MM.1S (cell line): ENCODE data around the gene TMEM209.
"Not testable (repeated sequence)": the region's sequence is repeated elsewhere in the genome, so short reads cannot be mapped to it uniquely, and the experiment has no call there.

Experiments
- DNase-seq: peaks from one replicate; pipeline ENCODE4 v3.0.0-alpha.2; 2015
- H2AFZ ChIP-seq: fragments of 300-600 bp; sonication (generic); 2 replicates; pipeline ENCODE4 v1.6.0; 2016; ENCODE audit warnings: antibody characterized with exemption, low read length
- H3F3A ChIP-seq: fragments of 300-600 bp; sonication (generic); 2 replicates; pipeline ENCODE4 v1.6.1; 2016; ENCODE audit warnings: mild to moderate bottlenecking, antibody characterized with exemption, low read length, moderate library complexity, mixed read lengths; ENCODE audit not compliant: insufficient read depth
- H3K27ac ChIP-seq: fragments of 300-600 bp; sonication (generic); 2 replicates; pipeline ENCODE4 v1.5.1; 2016; ENCODE audit warnings: mild to moderate bottlenecking, low read length
- H3K27me3 ChIP-seq: fragments of 300-600 bp; sonication (generic); replicated peaks from 2 replicates; pipeline ENCODE4 v1.6.0; 2016; ENCODE audit warnings: low read length; ENCODE audit not compliant: insufficient read depth
- H3K36me3 ChIP-seq: fragments of 300-600 bp; sonication (generic); replicated peaks from 2 replicates; pipeline ENCODE4 v1.6.1; 2016; ENCODE audit warnings: mild to moderate bottlenecking, low read length, mixed read lengths; ENCODE audit not compliant: insufficient read depth
- H3K4me1 ChIP-seq: fragments of 300-600 bp; sonication (generic); 2 replicates; pipeline ENCODE4 v1.6.1; 2016; ENCODE audit warnings: low read length, mixed read lengths
- H3K4me2 ChIP-seq: fragments of 300-600 bp; sonication (generic); 2 replicates; pipeline ENCODE4 v1.6.0; 2016; ENCODE audit warnings: low read depth, low read length
- H3K4me3 ChIP-seq: fragments of 300-600 bp; sonication (generic); 2 replicates; pipeline ENCODE4 v1.5.1; 2016; ENCODE audit warnings: low read length, mixed read lengths
- H3K79me2 ChIP-seq: fragments of 300-600 bp; sonication (generic); 2 replicates; pipeline ENCODE4 v1.6.1; 2016; ENCODE audit warnings: mixed run types, low read length, mixed read lengths
- H3K9ac ChIP-seq: fragments of 300-600 bp; sonication (generic); 2 replicates; pipeline ENCODE4 v1.6.1; 2016; ENCODE audit warnings: low read length, mixed read lengths
- H3K9me2 ChIP-seq: fragments of 300-600 bp; sonication (generic); replicated peaks from 2 replicates; pipeline ENCODE4 v1.6.1; 2016; ENCODE audit warnings: mild to moderate bottlenecking, low read length, mixed read lengths; ENCODE audit not compliant: insufficient read depth
- H3K9me3 ChIP-seq: fragments of 300-600 bp; sonication (generic); replicated peaks from 2 replicates; pipeline ENCODE4 v1.6.1; 2016; ENCODE audit warnings: mild to moderate bottlenecking, low read length, mixed read lengths; ENCODE audit not compliant: insufficient read depth
- H4K20me1 ChIP-seq: fragments of 300-600 bp; sonication (generic); 2 replicates; pipeline ENCODE4 v1.6.1; 2016; ENCODE audit warnings: mild to moderate bottlenecking, low read length, moderate library complexity, mixed read lengths; ENCODE audit not compliant: insufficient read depth
- EZH2 ChIP-seq: fragments of 300-600 bp; sonication (generic); optimal IDR thresholded peaks from 2 replicates; pipeline ENCODE3; 2017; ENCODE audit warnings: low read depth, mild to moderate bottlenecking, antibody characterized with exemption, low read length, mixed read lengths
- EZH2phosphoT487 ChIP-seq: fragments of 300-600 bp; sonication (generic); IDR thresholded peaks from 2 replicates; pipeline ENCODE4 v1.6.1; 2018; ENCODE audit warnings: antibody characterized with exemption, low read length
- TF ChIP-seq, protein P1 (sequence below): fragments of 300-600 bp; sonication (generic); IDR thresholded peaks from 2 replicates; pipeline ENCODE4 v1.5.1; 2016; ENCODE audit warnings: antibody characterized with exemption, low read length, mixed read lengths

Gene TMEM209

DNA sequence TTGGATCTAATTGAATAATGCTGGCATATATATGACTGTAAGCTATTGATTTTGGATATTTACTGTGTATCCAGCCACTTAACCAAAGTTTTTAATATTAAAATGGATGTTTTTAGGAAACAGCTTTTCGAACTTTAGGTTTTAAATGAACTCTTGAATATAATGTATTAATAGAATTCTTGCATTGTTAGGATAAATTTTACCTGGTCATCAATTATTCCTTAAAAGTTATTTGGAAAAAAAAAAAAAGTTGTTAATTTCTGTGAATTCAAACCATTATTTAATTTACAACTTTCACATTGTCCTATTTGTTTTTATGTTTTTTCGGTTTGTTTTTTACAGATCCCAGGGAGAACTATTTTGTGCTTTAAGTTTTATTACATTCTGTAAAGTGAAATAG, 9.8 kb downstream of the TMEM209 start:
- no peaks in the 10 kb centered on the region for H3K27me3 ChIP-seq
- no peaks in the 10 kb centered on the region for H3K4me1 ChIP-seq
- no peaks in the 10 kb centered on the region for H3F3A ChIP-seq
- H4K20me1 ChIP-seq: no peaks in the 10 kb centered on the region
- DNase-seq: no peak
- H3K36me3 ChIP-seq: peaks cover 13% of the 10 kb centered on the region; the same call in 1 of the 2 replicates
- TF ChIP-seq EZH2: no peak
- no peak overlapping the region for H3K4me2 ChIP-seq
- H3K4me3 ChIP-seq: no peak overlapping the region
- no peak overlapping the region for H3K27ac ChIP-seq
- H3K9ac ChIP-seq: no peak overlapping the region
- no peaks in the 10 kb centered on the region for H3K9me3 ChIP-seq
- H2AFZ ChIP-seq: no peak overlapping the region
- H3K79me2 ChIP-seq: no peaks in the 10 kb centered on the region; the same call in 1 of the 2 replicates
- H3K9me2 ChIP-seq: no peaks in the 10 kb centered on the region

DNA sequence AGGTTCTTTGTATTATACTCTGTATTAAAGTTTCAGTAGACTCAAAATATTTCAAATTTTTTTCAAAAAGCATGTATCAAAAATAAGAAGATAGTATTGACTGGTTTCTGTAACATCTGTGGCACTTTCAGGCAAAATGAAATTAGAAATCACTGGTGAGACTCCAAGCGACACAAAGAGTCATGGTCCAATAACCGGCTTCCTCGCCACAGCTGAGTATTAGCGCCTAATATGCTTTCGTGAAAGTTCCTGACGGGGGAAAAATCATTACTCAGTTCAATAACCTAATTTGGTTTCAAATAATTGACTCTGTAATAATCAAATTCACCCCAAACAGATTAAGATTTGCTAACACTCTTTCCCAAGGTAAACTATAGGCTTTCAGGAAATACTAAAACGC, 13.4 kb downstream of the TMEM209 start:
- no peak overlapping the region for H3K27ac ChIP-seq
- no peaks in the 10 kb centered on the region for H3K4me1 ChIP-seq
- no peak overlapping the region for H3K9ac ChIP-seq
- H3K9me2 ChIP-seq: no peaks in the 10 kb centered on the region
- no peaks in the 10 kb centered on the region for H3K9me3 ChIP-seq
- no peaks in the 10 kb centered on the region for H4K20me1 ChIP-seq
- TF ChIP-seq EZH2phosphoT487: no peak
- no peak for TF ChIP-seq EZH2
- TF ChIP-seq, protein P1, sequence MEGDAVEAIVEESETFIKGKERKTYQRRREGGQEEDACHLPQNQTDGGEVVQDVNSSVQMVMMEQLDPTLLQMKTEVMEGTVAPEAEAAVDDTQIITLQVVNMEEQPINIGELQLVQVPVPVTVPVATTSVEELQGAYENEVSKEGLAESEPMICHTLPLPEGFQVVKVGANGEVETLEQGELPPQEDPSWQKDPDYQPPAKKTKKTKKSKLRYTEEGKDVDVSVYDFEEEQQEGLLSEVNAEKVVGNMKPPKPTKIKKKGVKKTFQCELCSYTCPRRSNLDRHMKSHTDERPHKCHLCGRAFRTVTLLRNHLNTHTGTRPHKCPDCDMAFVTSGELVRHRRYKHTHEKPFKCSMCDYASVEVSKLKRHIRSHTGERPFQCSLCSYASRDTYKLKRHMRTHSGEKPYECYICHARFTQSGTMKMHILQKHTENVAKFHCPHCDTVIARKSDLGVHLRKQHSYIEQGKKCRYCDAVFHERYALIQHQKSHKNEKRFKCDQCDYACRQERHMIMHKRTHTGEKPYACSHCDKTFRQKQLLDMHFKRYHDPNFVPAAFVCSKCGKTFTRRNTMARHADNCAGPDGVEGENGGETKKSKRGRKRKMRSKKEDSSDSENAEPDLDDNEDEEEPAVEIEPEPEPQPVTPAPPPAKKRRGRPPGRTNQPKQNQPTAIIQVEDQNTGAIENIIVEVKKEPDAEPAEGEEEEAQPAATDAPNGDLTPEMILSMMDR: no peak
- no peaks in the 10 kb centered on the region for H3K27me3 ChIP-seq
- DNase-seq: no peak
- no peak overlapping the region for H3K4me3 ChIP-seq
- no peaks in the 10 kb centered on the region for H3F3A ChIP-seq
- H3K36me3 ChIP-seq: peaks cover 13% of the 10 kb centered on the region; the same call in 1 of the 2 replicates
- peaks cover 5% of the 10 kb centered on the region; the same call in 1 of the 2 replicates for H3K79me2 ChIP-seq
- H3K4me2 ChIP-seq: no peak overlapping the region
- no peak overlapping the region for H2AFZ ChIP-seq

DNA sequence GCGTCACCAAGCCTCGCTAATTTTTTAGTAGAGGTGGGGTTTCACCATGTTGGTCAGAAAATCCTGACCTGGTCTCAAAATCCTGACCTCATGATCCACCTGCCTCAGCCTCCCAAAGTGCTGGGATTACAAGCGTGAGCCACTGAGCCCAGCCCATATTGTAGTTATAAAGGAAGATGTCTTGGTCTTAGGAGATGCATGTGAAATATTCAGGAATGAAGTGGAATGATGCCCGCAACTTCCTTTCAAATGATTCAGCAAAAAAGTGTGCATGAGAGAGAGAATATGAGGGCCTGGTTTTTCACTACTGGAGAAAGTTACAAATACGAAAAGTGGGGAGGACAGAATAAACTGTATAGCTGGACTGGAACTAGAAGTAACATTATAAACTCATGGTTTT, 15.9 kb downstream of the TMEM209 start:
- no peaks in the 10 kb centered on the region for H3K27me3 ChIP-seq
- H3K9me3 ChIP-seq: no peaks in the 10 kb centered on the region
- no peaks in the 10 kb centered on the region for H4K20me1 ChIP-seq
- H3K36me3 ChIP-seq: peaks cover 13% of the 10 kb centered on the region; the same call in 1 of the 2 replicates
- no peaks in the 10 kb centered on the region for H3K9me2 ChIP-seq
- TF ChIP-seq EZH2phosphoT487: no peak
- TF ChIP-seq, protein P1: no peak
- TF ChIP-seq EZH2: no peak
- DNase-seq: no peak
- no peak overlapping the region for H2AFZ ChIP-seq
- no peak overlapping the region for H3K27ac ChIP-seq
- H3F3A ChIP-seq: no peaks in the 10 kb centered on the region
- no peak overlapping the region for H3K4me2 ChIP-seq
- H3K4me1 ChIP-seq: no peaks in the 10 kb centered on the region
- peaks cover 5% of the 10 kb centered on the region; the same call in 1 of the 2 replicates for H3K79me2 ChIP-seq
- no peak overlapping the region for H3K4me3 ChIP-seq
- H3K9ac ChIP-seq: no peak overlapping the region

DNA sequence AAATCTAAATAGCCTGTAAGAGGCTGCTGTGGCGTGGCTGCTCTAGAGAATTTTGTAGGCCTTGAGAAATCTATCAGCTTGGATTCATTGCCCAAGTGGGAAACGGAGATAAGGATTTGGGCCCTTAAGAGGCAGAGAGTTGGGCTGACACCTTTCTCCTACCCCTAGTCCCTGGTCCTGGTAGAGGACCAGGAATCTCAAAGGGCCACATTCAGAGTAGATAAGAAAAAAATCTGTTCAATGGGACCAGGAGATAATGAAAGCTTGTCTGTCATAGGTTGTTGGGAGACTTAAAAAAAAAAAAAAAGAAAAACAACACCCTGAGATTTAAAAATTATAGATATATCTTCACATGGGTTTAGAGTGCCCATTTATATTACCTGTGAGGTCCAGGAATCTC, 17.8 kb downstream of the TMEM209 start:
- no peaks in the 10 kb centered on the region for H3K4me1 ChIP-seq
- no peak for DNase-seq
- no peak overlapping the region for H3K9ac ChIP-seq
- H3K27me3 ChIP-seq: no peaks in the 10 kb centered on the region
- H3K9me3 ChIP-seq: no peaks in the 10 kb centered on the region
- TF ChIP-seq EZH2phosphoT487: no peak
- TF ChIP-seq, protein P1: no peak
- no peak for TF ChIP-seq EZH2
- H3K9me2 ChIP-seq: no peaks in the 10 kb centered on the region
- H3K79me2 ChIP-seq: peaks cover 5% of the 10 kb centered on the region; the same call in 1 of the 2 replicates
- no peak overlapping the region for H3K4me2 ChIP-seq
- peaks cover 18% of the 10 kb centered on the region; the same call in 1 of the 2 replicates for H3K36me3 ChIP-seq
- H3F3A ChIP-seq: no peaks in the 10 kb centered on the region
- H4K20me1 ChIP-seq: no peaks in the 10 kb centered on the region
- H2AFZ ChIP-seq: no peak overlapping the region
- H3K4me3 ChIP-seq: no peak overlapping the region
- H3K27ac ChIP-seq: no peak overlapping the region

DNA sequence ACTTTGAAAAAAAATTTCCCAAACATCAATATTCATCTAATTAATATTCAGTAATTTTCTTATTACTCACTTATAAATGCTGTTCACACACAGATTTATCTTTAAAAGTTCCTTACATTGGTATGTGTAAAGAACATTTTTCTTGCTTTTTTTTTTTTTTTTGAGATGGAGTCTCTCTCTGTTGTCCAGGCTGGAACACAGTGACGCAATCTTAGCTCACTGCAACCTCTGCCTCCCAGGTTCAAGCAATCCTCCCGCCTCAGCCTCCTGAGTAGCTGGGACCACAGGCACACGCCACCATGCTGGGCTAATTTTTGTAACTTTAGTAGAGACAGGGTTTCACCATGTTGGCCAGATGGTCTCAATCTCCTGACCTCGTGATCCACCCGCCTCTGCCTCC, 20.9 kb downstream of the TMEM209 start:
- H3K36me3 ChIP-seq: peaks cover 17% of the 10 kb centered on the region; the same call in 1 of the 2 replicates
- H3K9me2 ChIP-seq, H3K9me3 ChIP-seq, H3K79me2 ChIP-seq, H3K9ac ChIP-seq, H4K20me1 ChIP-seq, H3K4me1 ChIP-seq, H3F3A ChIP-seq, H3K27ac ChIP-seq, H3K4me3 ChIP-seq, H2AFZ ChIP-seq, DNase-seq, H3K4me2 ChIP-seq, H3K27me3 ChIP-seq: not testable (repeated sequence)
